ENCODE data around the gene SULT1E1.

The SULT1E1 gene
- long read RNA-seq = 0 reads

- Histone ChIP-seq H3K27ac (replicated peaks) (no peak within 1 kb of the TSS), H3K4me3 (replicated peaks; ENCODE audit: insufficient read depth, low read length) (no peak within 1 kb of the TSS), H3K27me3 (ENCODE audit: insufficient read depth, poor library complexity, severe bottlenecking) (no peaks in the 10 kb centered on the region)
- TF ChIP-seq REST (IDR thresholded peaks at IDR 0.05; ENCODE audit: insufficient replicate concordance, low read depth) (no peak), SPI1 (IDR thresholded peaks at IDR 0.05; ENCODE audit: borderline replicate concordance, low read depth) (peak; percentile 26; the same call in 1 of the 2 replicates)
- no peak for DNase-seq (ENCODE audit: low read depth in 1 of 2, low spot score in 1 of 2)
Observed at GRCh38 chr4:69860052-69860451, at the start of gene SULT1E1. Gene SULT1E1 (minus strand): TSS chr4:69860145. CDS start chr4:69857644, 2,501 bp downstream.

- no peak overlapping the region for H3K4me3 ChIP-seq (replicated peaks; ENCODE audit: insufficient read depth, low read length)
- H3K27me3 ChIP-seq (ENCODE audit: insufficient read depth, poor library complexity, severe bottlenecking) = no peaks in the 10 kb centered on the region
- no peak for TF ChIP-seq POLR2AphosphoS5 (IDR thresholded peaks at IDR 0.05; ENCODE audit: low read depth)
- TF ChIP-seq CTCF (IDR thresholded peaks at IDR 0.05; ENCODE audit: insufficient read depth, low read length) = no peak
- no peak for TF ChIP-seq SPI1 (IDR thresholded peaks at IDR 0.05; ENCODE audit: borderline replicate concordance, low read depth)
- TF ChIP-seq GABPA (IDR thresholded peaks at IDR 0.05; ENCODE audit: low read depth) = no peak
- TF ChIP-seq REST (IDR thresholded peaks at IDR 0.05; ENCODE audit: insufficient replicate concordance, low read depth) = no peak
Observed at GRCh38 chr4:69909195-69909594, 49.2 kb upstream of the SULT1E1 start.

GRCh38 chr4:69907151-69907550 lies 47.2 kb upstream of the SULT1E1 start:
- Histone ChIP-seq H3K4me3 (replicated peaks; ENCODE audit: insufficient read depth, low read length) (no peak overlapping the region), H3K27me3 (ENCODE audit: insufficient read depth, poor library complexity, severe bottlenecking) (no peaks in the 10 kb centered on the region), H3K27ac (replicated peaks) (no peak overlapping the region)
- TF ChIP-seq POLR2AphosphoS5 (IDR thresholded peaks at IDR 0.05; ENCODE audit: low read depth) (no peak), GABPA (IDR thresholded peaks at IDR 0.05; ENCODE audit: low read depth) (no peak), CTCF (IDR thresholded peaks at IDR 0.05; ENCODE audit: insufficient read depth, low read length) (no peak), REST (IDR thresholded peaks at IDR 0.05; ENCODE audit: insufficient replicate concordance, low read depth) (no peak), SPI1 (IDR thresholded peaks at IDR 0.05; ENCODE audit: borderline replicate concordance, low read depth) (no peak)
- no peak for DNase-seq (ENCODE audit: low read depth in 1 of 2, low spot score in 1 of 2)

More at GRCh38 chr4:69909195-69909594, 49.2 kb upstream of the SULT1E1 start:
- H3K27ac ChIP-seq (replicated peaks) = no peak overlapping the region
- peak in 1 of 2 experiments; percentile 4 for DNase-seq (ENCODE audit: low read depth in 1 of 2, low spot score in 1 of 2)

All from HL-60 (cell line).